GM12878 (cell line): ENCODE results near the gene TMC2. TPM values are rescaled to one million over a fixed set of nuclear protein-coding genes. Genes with fewer than 3 reads are reported as not detected.

Experiments used
- ATAC-seq: fragments of 200-7000 bp; cut with Tn5 transposase; 3 replicates; pipeline ENCODE4 v1.9.1; 2020; ENCODE audit warnings: mild to moderate bottlenecking, moderate library complexity
- BruUV-seq: library from RNA; stranded (reverse); fragments of 400-500 nt; replicated peaks from 2 replicates; lab custom pipeline; 2021; lab: Mats Ljungman, UMichigan
- CTCF ChIA-PET: fragments of 300-600 bp; sonication (Branson Sonifier 250); formaldehyde crosslinking; extraction: SDS; loops from one replicate; lab custom pipeline; 2021; ENCODE audit warnings: inconsistent platforms; lab: Yijun Ruan, JAX
- POLR2A ChIA-PET: fragments of 350-600 bp; formaldehyde crosslinking; extraction: SDS; loops from one replicate; lab custom pipeline; 2021; ENCODE audit warnings: inconsistent platforms; lab: Charles Lee
- RAD21 ChIA-PET: fragments of 300-600 bp; sonication (Branson Sonifier 250); formaldehyde crosslinking; loops from one replicate; lab custom pipeline; 2023; ENCODE audit warnings: antibody characterized with exemption; ENCODE audit not compliant: unreplicated experiment; lab: Charles Lee
- SMC1A ChIA-PET: fragments of 300-600 bp; sonication (Branson Sonifier 250); formaldehyde crosslinking; loops from one replicate; lab custom pipeline; 2023; ENCODE audit not compliant: unreplicated experiment, uncharacterized antibody; lab: Charles Lee
- DNase-seq: peaks from one replicate; pipeline ENCODE4 v3.0.0-alpha.2; 2011; ENCODE audit warnings: low read depth, low spot score
- FAIRE-seq: peaks from 3 replicates; lab custom pipeline; 2011; peaks lifted over from hg19 to GRCh38; lab: Jason Lieb, UNC
- H2AFZ ChIP-seq: 2 replicates; pipeline ENCODE4 v1.6.0; 2011; ENCODE audit warnings: low read depth, low read length, control low read depth; ENCODE audit not compliant: control insufficient read depth
- H3K27ac ChIP-seq: 2 replicates; pipeline ENCODE4 v1.5.1; 2011; ENCODE audit warnings: control low read depth; ENCODE audit not compliant: control insufficient read depth, insufficient read depth
- H3K27me3 ChIP-seq, 2 experiments: replicated peaks in 1 of 2; 2 replicates each; pipeline versions ENCODE4 v1.6.0 to v1.6.1; 2011; ENCODE audit warnings: low read length in 1 of 2; ENCODE audit not compliant: control insufficient read depth in 2 of 2, insufficient read depth in 2 of 2
- H3K36me3 ChIP-seq, 2 experiments: 2 replicates each; pipeline ENCODE4 v1.5.1; 2011; ENCODE audit warnings: low read length in 1 of 2; ENCODE audit not compliant: control insufficient read depth in 2 of 2, insufficient read depth in 2 of 2
- H3K4me1 ChIP-seq: 2 replicates; pipeline ENCODE4 v1.6.1; 2011; ENCODE audit warnings: mild to moderate bottlenecking, low read length, moderate library complexity, mixed read lengths; ENCODE audit not compliant: control insufficient read depth, insufficient read depth
- H3K4me2 ChIP-seq: 2 replicates; pipeline ENCODE4 v1.6.0; 2011; ENCODE audit warnings: control low read depth; ENCODE audit not compliant: control insufficient read depth, insufficient read depth
- H3K4me3 ChIP-seq: fragments of 200-600 bp; sonication (generic); 2 replicates; pipeline ENCODE4 v1.5.1; 2016
- H3K79me2 ChIP-seq: 2 replicates; pipeline ENCODE4 v1.6.0; 2011; ENCODE audit warnings: low read length; ENCODE audit not compliant: control insufficient read depth, insufficient read depth
- H3K9ac ChIP-seq: 2 replicates; pipeline ENCODE4 v1.8.0; 2011; ENCODE audit warnings: low read length, control low read depth, mixed read lengths; ENCODE audit not compliant: control insufficient read depth, insufficient read depth
- H3K9me3 ChIP-seq: replicated peaks from 3 replicates; pipeline ENCODE4 v1.5.1; 2011; ENCODE audit warnings: mild to moderate bottlenecking, low read length; ENCODE audit not compliant: control insufficient read depth, insufficient read depth
- H4K20me1 ChIP-seq: 2 replicates; pipeline ENCODE4 v1.6.0; 2011; ENCODE audit not compliant: control insufficient read depth, insufficient read depth
- BACH1 ChIP-seq: fragments of 450-650 bp; IDR thresholded peaks from 2 replicates; pipeline ENCODE4 v1.6.1; 2017; ENCODE audit warnings: mild to moderate bottlenecking, borderline replicate concordance
- RELA ChIP-seq: fragments of 450-650 bp; IDR thresholded peaks from 2 replicates; pipeline ENCODE4 v1.8.0; 2014; ENCODE audit warnings: borderline replicate concordance; ENCODE audit not compliant: partially characterized antibody
- ZNF384 ChIP-seq: IDR thresholded peaks from 2 replicates; pipeline ENCODE4 v1.6.1; 2012; ENCODE audit warnings: low read depth, mild to moderate bottlenecking, low read length, improper control_type of control experiment, borderline replicate concordance
- WGBS: methylation state at CpG from one replicate; pipeline ENCODE4 v1.1.6; 2016; ENCODE audit warnings: low lambda C conversion rate; ENCODE audit not compliant: insufficient replicate concordance, insufficient coverage; ENCODE audit errors: missing lambda C conversion rate; 5-methylcytosine and 5-hydroxymethylcytosine counted together
- in situ Hi-C: fragments of 300-500 bp; cut with MboI; formaldehyde crosslinking; loops from 9 replicates; pipeline ENCODE4 v1.14.3; 2018; ENCODE audit warnings: mixed read lengths
- intact Hi-C: fragments of 100-400 bp; cut with micrococcal nuclease; formaldehyde crosslinking; loops from one replicate; pipeline ENCODE4 v1.14.2; 2022; ENCODE audit not compliant: unreplicated experiment
- polyA plus RNA-seq, 11 experiments: library from polyadenylated mRNA; depleted of rRNA in 4 of 11; unstranded in 6 of 11; stranded (reverse) in 5 of 11; fragments of >200 nt; fragmentation: Nextera tagmentation in 4 of 11; fragmentation: Illumina TruSeq in 1 of 11; extraction: Ambion mirVana in 4 of 11; extraction: Trizol in 1 of 11; gene quantifications; 1 replicate in 1 of 11; 2 replicates in 10 of 11; pipeline versions ENCODE4 v1.2.1 to v1.2.3, GENCODE V29; 2011 to 2016; ENCODE audit warnings: inconsistent platforms in 2 of 11, missing spikeins in 2 of 11, low read depth in 1 of 11
- total RNA-seq, 4 experiments: library from RNA; depleted of rRNA in 3 of 4; stranded (reverse); fragments of >200 nt in 3 of 4; fragmentation: Illumina TruSeq in 1 of 4; extraction: Trizol in 1 of 4; gene quantifications; 2 replicates each; pipeline versions ENCODE4 v1.2.1 to v1.2.3, GENCODE V29; 2013 to 2021
- TF ChIP-seq, protein P1 (sequence below): IDR thresholded peaks from 2 replicates; pipeline ENCODE4 v1.6.1; 2012; ENCODE audit warnings: improper control_type of control experiment, low read depth, low read length; ENCODE audit not compliant: insufficient replicate concordance

Gene TMC2
- total and polyA plus RNA-seq, 10 of the 15 experiments (the other 5 are each of a cell fraction or from before 2014, with no cell fraction given) = 0.08 TPM; not detected in 9

DNA sequence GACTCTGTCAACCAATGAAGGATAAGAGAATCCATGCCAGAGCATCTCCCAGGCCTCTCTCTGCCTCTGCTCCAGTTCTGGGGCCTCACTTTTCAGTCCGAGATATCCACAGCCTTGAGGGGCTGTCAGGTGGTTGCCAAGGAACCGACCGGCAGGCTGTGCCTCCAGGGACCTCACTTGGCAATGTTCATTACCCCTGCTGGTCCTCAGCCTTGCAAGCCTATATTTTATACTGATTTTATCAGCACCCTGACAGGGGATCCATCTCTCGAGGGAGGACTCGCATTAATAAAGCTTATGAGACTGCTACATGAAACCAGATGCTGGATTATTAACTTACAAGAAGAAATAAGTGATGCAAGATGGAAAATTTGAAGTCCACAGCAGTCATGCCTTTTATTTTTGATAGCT lies 39.9 kb downstream of the TMC2 start:
- ChIA-PET SMC1A (no interaction called here), CTCF (no interaction called here), RAD21 (no interaction called here), POLR2A (interaction anchor here (0.6 kb wide), 1 partner anchor 22 kb away, joined by 3 read pairs; no protein-coding TSS in a partner anchor)
- Histone ChIP-seq H3K27me3 (no peaks in the 10 kb centered on the region; a peak in 1 of 4 replicates), H3K4me2 (no peak overlapping the region), H3K79me2 (no peaks in the 10 kb centered on the region), H3K9ac (no peak overlapping the region), H4K20me1 (no peaks in the 10 kb centered on the region), H3K4me1 (no peaks in the 10 kb centered on the region), H3K36me3 (no peaks in the 10 kb centered on the region), H3K4me3 (no peak overlapping the region), H2AFZ (no peak overlapping the region), H3K27ac (no peak overlapping the region), H3K9me3 (no peaks in the 10 kb centered on the region)
- in situ Hi-C loops (no loop called here), intact Hi-C loops (no loop called here)
- 33% methylated on average over 5 of the region's 5 CpGs for WGBS
- no TSS peak for BruUV-seq
- DNase-seq = no peak
- no peak for TF ChIP-seq RELA
- TF ChIP-seq, protein P1, sequence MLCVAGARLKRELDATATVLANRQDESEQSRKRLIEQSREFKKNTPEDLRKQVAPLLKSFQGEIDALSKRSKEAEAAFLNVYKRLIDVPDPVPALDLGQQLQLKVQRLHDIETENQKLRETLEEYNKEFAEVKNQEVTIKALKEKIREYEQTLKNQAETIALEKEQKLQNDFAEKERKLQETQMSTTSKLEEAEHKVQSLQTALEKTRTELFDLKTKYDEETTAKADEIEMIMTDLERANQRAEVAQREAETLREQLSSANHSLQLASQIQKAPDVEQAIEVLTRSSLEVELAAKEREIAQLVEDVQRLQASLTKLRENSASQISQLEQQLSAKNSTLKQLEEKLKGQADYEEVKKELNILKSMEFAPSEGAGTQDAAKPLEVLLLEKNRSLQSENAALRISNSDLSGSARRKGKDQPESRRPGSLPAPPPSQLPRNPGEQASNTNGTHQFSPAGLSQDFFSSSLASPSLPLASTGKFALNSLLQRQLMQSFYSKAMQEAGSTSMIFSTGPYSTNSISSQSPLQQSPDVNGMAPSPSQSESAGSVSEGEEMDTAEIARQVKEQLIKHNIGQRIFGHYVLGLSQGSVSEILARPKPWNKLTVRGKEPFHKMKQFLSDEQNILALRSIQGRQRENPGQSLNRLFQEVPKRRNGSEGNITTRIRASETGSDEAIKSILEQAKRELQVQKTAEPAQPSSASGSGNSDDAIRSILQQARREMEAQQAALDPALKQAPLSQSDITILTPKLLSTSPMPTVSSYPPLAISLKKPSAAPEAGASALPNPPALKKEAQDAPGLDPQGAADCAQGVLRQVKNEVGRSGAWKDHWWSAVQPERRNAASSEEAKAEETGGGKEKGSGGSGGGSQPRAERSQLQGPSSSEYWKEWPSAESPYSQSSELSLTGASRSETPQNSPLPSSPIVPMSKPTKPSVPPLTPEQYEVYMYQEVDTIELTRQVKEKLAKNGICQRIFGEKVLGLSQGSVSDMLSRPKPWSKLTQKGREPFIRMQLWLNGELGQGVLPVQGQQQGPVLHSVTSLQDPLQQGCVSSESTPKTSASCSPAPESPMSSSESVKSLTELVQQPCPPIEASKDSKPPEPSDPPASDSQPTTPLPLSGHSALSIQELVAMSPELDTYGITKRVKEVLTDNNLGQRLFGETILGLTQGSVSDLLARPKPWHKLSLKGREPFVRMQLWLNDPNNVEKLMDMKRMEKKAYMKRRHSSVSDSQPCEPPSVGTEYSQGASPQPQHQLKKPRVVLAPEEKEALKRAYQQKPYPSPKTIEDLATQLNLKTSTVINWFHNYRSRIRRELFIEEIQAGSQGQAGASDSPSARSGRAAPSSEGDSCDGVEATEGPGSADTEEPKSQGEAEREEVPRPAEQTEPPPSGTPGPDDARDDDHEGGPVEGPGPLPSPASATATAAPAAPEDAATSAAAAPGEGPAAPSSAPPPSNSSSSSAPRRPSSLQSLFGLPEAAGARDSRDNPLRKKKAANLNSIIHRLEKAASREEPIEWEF = no peak
- no peak for TF ChIP-seq BACH1
- no peak for TF ChIP-seq ZNF384
- no peak for FAIRE-seq
- no peak for ATAC-seq
